Breast epithelium (tissue), 3 donors: ENCODE results near the gene THSD4.

ENCODE experiments used
- CTCF ChIP-seq, 3 donors: fragments of 450-650 bp; IDR thresholded peaks; one replicate each; pipeline ENCODE4 v1.5.1; 2016 to 2017; ENCODE audit warnings: antibody characterized with exemption in 3 of 3, mild to moderate bottlenecking in 3 of 3, moderate library complexity in 3 of 3
- POLR2A ChIP-seq: fragments of 450-650 bp; IDR thresholded peaks from one replicate; pipeline ENCODE4 v1.6.1; 2016; ENCODE audit warnings: antibody characterized with exemption, mild to moderate bottlenecking, moderate library complexity
- POLR2AphosphoS5 ChIP-seq, 3 donors: sonication (generic); formaldehyde crosslinking; IDR thresholded peaks; one replicate each; pipeline ENCODE4 v1.6.1; 2017; ENCODE audit warnings: antibody characterized with exemption in 3 of 3

- TF ChIP-seq CTCF (IDR thresholded peaks at IDR 0.05) (no peak), POLR2A (no peak), POLR2AphosphoS5 (IDR thresholded peaks at IDR 0.05) (no peak)
Measured at GRCh38 chr15:71201477-71201876, 86.2 kb downstream of the THSD4 start.
